GM21447 (cell line): ENCODE results near the gene ST6GALNAC3.
"Not testable (repeated sequence)": the region's sequence is repeated elsewhere in the genome, so short reads cannot be mapped to it uniquely, and the experiment has no call there.

Experiments
- ATAC-seq: cut with Tn5 transposase; IDR thresholded peaks from one replicate; pipeline ENCODE4 v1.9.1; 2021; ENCODE audit not compliant: unreplicated experiment

Gene ST6GALNAC3

DNA sequence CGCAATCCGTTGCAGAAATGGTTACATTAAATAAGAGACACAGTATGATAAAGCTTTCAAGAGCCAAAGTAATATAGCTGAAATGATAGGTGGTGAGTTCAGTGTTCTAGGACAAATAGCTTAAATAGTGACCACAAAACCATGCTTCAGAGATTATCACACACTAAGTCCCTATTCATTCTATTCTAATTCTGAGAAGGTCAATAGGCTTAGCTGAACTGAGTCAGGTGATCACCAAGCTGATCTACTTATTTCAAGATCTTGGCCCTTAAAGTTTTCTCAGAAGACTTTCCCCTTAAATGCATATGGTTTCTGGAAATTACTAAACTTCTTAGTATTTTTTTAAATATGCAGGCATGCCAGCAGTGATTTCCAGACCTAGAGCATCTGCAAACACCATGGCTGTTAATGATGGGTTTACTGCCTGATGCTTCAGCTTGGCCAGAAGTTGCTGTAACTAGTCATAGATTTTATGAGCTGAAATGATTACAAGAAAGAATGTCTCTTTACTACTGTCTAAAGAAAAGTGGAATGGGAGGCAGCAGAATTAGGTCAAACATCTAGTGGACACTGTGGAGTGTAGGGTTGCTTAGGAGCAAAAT lies 242.9 kb downstream of the ST6GALNAC3 start:
- ATAC-seq: no peak

DNA sequence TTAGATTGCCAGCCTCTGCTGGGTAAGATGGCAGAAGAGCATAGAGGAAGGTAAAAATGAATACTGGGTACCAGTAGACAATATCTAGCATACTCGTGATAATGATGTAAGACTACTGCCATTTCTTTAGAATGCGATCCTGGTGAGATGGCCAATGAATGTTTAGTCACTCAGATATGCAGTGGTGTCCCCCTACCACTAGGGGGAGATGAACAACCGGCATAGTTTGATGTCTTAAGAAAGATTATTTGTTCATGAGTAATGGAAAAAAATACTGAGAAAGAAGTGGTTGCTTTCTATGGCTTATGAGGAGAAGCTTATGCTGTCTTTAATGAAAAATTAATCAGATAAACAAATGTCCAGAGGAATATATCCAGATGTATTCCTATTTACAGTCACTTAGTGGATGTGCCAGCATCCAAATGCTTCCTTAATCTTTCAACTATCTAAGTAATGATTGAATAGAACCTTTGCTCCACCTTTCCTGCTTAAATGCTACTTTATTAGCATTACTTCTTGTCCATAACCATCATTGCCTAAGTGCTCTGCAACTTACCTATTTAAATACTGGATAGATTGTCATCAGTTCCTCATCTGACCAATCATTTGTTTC lies 256.6 kb downstream of the ST6GALNAC3 start:
- peak; percentile 84 for ATAC-seq

DNA sequence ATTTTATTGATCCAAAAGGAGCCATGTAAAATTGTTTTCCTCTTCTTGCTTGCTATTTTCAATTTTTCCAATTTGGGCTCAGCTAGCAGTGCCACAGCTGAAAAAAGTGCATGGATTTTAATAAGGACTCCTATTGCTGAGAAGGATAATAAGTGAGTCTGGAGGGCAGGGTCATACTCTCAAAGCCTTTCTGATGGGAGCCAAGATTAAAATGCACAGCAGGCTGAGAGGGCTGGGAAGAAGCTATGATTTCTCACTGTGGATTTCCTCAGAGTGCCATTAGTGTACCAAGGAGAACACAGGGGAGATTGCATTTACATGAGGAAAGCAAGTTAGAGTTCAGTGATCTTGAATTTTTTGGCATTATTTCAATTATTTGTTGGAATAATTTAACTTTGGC lies 261.3 kb downstream of the ST6GALNAC3 start:
- ATAC-seq: no peak

DNA sequence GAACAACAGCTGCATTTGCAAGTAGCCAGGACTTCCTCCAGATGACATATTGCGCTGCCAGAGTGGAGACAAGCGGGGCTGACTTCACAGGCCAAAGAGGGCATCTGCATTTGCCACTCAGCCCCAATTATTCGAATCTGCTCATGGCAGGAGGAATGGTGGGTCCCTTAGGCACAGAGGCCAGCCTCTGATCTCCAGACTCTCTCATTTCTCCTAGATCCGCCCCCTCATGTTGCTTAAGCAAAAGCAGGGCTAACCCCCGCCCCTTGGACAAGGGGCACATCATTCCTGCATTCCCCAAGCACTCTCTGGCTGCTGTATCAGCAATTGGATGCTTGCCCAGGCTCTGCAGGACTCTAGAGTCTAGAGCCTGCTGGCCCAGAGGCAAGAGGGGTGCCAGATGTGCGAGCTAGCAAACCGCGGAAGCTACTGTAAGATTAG lies 262.4 kb downstream of the ST6GALNAC3 start:
- no peak for ATAC-seq

DNA sequence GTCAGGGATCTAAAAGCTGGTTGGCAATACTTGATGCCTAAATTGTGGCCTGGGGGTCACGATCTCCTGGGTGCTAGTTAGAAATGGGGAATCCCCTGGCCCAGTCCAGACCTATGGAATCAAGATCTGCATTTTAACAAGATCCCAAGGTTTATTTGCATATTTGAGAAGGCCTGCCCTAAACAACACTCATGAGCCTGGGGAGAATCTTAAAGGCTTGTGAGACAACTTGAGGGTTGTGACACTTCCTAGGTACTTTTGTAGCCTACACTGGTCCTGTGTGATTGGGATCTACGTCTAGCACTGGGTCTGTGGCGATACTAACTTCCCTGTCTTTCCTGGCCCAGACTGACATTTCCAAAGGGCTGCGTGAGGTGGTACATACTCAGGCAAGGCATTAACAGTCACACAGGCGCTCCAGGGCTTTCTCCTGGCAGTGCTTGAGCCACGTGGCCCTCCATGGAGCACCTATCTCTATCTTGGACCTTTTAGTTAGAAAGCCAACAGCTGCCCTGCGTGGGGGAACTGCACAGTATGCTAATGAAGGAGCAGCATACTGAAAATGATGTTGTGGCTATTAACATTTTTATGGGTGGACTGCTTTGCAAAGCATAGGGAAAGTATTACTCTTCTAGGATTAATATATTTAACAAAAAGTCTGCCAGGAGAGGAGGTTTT lies 263.1 kb downstream of the ST6GALNAC3 start:
- no peak for ATAC-seq

DNA sequence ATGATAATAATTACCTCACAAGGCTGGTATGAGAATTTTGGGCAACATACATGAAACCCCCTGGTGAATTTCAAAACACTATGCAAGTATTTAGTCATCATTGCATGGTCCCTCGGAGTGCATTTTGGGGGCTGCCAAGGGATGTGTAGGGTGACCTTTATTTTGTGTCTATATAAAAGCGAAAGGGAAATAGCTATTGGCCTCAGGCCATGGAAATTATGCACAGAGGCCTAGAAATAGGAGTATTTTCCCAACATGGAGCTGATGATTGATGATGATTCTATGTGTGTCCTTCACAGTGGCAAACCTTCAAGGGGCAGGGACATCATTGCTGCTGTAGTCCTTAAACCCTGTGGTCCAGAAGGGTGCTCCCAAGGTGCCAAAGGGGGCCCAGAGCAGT lies 265.5 kb downstream of the ST6GALNAC3 start:
- no peak for ATAC-seq

DNA sequence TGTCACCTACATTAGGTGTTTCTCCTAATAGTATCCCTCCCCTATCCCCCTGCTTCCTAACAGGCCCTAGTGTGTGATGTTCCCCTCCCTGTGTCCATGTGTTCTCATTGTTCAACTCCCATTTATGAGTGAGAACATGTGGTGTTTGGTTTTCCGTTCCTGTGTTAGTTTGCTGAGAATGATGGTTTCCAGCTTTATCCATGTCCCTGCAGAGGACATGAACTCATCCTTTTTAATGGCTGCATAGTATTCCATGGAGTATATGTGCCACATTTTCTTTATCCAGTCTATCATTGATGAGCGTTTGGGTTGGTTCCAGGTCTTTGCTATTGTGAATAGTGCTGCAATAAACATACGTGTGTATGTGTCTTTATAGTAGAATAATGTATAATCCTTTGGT lies 267.3 kb downstream of the ST6GALNAC3 start:
- not testable (repeated sequence) for ATAC-seq

DNA sequence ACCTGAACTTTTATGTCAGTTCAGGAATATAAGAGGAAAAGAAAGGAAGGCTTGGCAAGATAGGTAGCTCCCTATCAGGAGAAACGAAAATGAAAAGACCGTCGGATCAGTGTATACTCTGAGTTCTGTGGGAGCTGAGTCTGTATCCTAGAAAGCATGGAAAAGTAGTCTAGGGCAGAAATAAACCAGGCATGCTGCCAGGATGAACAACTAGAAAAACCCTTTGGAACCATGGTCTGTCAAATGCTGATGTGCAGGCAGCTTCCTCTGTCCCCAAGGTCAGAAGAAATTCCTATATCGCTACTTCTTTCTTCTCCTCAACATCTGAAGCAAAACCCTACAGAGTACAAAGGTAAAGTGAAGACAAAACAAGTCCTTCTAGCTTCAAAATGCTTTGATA lies 268.8 kb downstream of the ST6GALNAC3 start:
- ATAC-seq: no peak

DNA sequence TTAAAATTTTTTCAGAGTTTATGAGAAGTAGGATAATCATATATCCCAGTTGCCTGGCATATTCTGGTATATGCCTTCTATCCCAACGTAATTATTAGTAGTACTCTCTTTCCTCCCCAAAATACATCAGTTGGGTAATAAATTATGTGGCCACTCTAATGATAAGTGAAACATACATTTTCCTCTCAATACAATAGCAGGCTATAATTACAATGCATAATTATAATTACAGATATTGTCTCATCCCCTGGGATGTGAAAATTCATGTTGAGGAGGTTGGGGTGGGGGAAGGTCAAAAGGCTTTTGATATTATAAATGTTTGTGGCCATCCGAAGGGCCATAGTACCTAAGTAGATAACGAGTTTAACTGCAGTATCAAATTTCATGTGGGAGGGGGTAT lies 277.1 kb downstream of the ST6GALNAC3 start:
- no peak for ATAC-seq

DNA sequence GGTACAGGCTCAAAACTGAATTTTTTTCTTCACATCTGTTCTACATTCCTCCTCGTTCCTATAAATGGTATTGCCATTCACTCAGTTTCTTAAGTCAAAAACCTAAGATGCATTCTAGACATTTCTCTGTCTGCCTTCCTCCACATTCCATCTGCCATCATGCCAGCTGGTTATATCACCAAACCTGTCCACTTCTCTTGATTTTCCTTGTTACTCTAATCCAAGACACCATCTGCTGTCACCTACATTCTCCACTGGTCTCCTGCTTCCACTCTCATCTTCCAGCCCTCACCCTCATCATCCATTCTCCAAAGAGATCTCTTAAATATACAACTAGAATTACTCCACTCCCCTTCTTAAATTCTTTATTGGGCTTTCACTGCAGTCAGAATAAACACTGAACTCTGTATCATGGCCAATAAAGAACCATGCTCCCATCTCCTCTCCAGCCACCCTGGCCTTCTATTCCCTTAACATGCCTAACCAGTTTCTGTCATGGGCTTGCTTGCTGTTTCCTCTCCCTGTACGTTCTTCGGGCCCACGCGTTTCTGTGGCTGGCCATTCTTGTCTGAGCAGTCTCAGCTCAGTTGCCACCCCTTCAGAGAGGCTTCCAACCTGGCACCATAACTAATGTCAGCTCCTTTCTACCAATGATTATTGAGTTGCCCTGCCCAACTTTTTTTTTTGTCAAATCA lies 278.3 kb downstream of the ST6GALNAC3 start:
- ATAC-seq: no peak

DNA sequence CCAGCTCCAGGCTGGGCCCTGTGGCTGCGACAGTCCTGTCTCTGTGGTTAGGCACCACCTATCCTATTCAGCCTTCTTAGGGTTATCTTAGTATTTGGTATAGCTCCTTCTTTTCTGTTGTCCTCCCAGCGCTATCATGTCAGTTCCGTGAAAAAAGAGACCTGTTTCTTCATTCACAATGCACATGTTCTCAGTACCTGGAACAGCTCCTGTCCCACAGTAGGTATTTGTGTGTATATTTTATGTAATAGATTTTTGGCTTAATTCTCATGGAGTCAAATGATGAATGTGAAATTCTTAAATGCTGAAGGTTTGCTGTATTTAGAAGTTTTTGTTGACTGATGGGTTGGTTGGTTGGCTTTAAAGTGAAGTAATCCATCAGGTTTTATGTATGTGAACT lies 279.7 kb downstream of the ST6GALNAC3 start:
- ATAC-seq: no peak

DNA sequence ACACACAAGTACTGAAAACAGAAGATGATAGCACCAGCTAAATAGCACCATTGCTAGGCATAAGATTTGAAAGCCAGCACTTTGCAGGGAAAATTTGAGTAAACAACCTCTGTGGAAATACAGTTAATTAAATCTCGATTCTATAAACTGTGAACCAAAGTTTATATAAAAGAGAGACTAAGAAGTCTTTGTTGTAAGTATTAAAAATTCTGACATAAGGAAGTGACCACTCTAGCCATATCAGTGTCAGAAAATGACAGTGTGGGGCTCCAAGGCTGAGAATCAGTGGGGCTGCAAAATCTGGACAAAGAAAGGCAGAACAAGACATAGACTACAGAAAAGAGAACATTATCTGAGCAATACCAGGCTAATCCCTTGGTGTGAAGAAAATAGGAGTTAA lies 292.2 kb downstream of the ST6GALNAC3 start:
- no peak for ATAC-seq

DNA sequence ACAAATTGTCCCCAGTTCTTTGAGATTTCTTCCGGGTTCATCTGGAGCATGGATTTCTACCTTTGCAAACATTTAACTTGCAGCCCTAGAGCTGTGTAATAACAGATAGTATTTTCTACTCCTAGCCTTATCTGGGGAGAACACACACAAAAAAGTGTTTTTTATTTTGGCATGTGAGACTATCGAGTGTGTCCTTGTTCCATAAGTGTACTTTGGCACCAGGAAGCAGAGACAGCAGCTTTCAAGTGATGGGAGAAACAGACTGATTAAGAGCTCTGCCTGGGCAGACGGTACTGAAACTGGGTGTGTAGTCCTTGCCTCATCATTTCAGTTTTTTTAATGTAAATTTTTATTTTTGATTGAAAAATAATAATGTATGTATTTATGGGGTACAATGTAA lies 297.4 kb downstream of the ST6GALNAC3 start:
- ATAC-seq: no peak

DNA sequence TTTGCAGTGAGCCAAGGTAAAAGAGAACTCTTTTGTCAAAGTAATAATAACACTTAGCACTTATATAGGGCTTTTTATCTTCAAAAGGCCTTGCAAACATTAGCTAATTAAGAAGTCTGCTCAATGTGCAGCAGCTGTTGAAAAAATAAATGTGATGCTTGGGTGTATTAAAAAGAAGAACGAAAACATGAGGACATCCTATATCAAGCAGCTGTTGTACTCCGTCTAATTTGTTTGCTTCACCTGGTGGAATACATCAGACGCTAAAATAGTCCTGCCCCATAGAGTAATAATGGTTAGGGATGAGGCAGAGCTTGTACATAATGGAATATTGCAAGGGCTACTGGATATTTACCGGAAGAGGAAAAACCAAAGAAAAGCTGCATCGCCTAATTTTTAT lies 299.5 kb downstream of the ST6GALNAC3 start:
- ATAC-seq: no peak

DNA sequence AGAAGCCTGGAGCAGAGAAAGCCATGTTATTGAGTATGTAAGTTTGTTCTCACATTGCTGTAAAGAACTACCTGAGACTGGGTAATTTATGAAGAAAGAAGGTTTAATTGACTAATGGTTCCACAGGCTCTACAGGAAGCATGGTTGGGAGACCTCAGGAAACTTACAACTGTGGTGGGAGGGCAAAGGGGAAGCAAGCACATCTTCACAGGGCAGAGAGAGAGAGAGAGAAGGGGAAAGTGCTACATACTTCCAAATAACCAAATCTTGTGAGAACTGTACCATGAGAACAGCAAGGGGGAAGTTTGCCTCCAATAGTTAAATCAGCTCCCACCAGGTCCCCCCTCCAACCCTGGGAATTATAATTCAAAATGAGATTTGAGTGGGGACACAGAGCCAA lies 302.7 kb downstream of the ST6GALNAC3 start:
- no peak for ATAC-seq

DNA sequence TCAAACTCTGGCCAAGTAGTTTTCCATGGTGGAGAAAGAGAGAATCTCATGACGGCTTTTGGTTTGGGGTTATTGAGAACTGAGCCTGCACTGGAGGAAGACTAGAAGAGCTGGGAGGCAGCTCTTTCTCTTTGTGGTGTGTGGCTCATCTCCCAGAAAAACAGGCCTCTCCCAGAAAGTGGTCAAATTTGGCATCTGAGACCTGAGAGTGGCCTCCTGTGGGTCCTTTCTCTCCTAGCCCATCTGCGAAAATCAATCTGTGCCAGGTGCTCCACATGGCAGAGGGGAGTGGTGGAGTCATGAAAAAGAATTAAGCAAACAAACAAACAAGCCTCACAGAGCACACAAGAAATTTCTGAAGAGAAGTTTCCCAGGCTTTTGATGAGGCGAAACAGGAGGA lies 305.0 kb downstream of the ST6GALNAC3 start:
- no peak for ATAC-seq

DNA sequence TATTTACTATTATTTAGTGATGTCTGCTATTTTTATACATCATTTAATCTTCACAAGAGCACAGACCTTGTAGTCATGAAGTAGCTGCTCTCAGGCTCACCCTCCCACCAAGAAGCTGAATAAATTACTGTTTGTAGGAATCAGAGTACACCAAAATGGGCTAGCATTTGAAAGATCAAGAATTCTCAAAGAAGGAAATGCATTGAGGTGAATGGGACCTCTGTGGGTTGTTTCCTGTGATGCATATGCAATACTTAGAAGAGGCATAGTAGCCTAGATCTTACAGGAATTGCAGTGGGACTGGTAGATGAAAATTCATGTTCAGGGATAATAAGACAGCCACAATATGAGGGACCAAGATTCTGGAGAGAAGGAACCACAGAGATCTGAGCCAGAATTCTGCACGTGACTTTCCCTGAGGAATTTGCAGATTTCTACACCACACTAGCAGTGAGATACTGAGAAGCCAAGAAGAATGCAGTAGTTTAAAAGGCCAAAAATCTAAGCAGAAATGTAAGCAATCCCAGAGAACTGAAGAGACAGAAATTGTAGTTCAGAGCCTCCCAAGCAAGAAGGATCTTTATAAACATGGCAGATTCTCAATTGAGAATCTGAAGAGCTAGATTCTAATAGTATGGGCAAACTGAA lies 307.0 kb downstream of the ST6GALNAC3 start:
- no peak for ATAC-seq

DNA sequence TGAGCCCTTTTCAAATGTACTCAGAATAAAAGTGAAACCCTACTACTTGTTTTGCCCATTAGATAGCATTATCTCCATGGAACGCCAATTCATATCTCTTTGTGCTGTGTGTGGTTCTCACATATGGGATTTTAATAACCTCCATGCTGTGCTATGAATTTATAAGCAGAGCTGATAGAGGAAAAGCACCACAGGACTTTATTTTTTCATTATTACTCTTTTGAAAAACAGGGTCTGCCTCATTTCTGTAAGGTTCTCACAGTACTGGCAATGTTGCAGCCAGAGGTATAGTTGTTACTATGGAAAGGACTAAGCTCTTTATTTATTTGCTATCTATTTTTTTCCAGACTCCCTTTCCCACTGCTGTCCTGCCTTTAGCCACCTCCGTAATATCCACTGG lies 313.7 kb downstream of the ST6GALNAC3 start:
- ATAC-seq: no peak

DNA sequence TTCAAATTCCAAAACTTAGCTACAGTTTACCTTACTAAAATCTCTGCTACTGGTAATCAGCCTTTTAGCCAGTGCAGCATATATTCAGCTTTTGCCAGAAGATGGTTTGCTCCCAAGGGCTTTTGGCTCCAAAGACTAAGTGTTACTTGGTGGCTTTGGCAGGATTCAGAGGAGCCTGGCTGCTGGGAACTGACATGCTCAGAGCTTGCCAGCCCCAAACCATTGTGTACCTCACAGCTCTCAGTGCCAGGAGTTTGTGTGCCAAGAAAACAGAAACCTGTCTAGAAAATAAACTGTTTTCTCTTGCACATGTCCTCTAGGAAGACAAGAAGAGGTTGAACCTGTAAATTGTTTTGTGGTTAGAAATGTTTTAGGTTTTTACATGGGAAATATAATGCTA lies 315.9 kb downstream of the ST6GALNAC3 start:
- no peak for ATAC-seq

DNA sequence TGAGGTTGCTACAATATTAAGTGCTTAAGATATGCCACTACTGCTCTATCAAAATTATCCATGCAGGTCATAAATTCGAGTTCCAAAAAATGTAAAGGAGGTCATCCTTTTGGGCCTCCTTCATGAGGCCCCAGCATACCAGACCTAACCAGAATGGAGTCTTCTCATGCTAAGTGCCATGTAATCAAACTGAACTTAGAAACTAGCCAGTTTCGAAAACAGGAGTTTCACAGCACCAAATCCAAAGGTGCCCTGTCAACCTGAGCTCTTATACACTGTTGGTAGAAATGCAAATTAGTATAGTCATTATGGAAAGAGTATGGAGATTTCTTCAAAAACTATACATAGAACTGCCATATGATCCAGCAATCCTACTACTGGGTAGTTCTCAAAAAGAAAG lies 320.5 kb downstream of the ST6GALNAC3 start:
- no peak for ATAC-seq

DNA sequence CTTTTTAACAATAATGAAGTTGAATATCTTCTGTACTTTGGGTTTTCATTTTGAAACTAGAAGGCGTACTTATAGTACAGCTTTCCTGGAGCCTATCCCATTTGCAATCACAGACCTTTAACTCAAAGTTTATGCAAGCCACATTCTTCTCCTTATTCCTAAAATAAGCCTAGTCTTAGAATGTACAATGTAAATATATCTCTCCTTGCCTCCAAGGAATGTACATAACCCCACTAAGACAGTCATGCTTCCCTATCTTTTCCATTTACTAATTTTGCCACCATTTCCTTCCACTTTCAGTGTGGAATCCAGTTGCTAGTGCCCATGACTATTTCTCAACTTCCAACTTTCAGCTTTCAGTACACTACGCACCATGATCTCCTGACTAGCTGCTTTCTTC lies 327.6 kb downstream of the ST6GALNAC3 start:
- no peak for ATAC-seq
